Brain microvascular endothelial cell (primary cell): ENCODE data around the gene HS1BP3.

ENCODE experiments used
- DNase-seq: peaks from one replicate; pipeline ENCODE4 v3.0.0-alpha.2; 2020
- H3K27ac ChIP-seq: fragments of 250-450 bp; sonication (Bioruptor Pico); 2 replicates; pipeline ENCODE4 v1.5.1; 2020; ENCODE audit warnings: mild to moderate bottlenecking, moderate library complexity
- H3K27me3 ChIP-seq: fragments of 250-450 bp; sonication (Bioruptor Pico); replicated peaks from 2 replicates; pipeline ENCODE4 v1.5.1; 2020; ENCODE audit warnings: mild to moderate bottlenecking
- H3K36me3 ChIP-seq: fragments of 250-450 bp; sonication (Bioruptor Pico); replicated peaks from 2 replicates; pipeline ENCODE4 v1.5.1; 2020; ENCODE audit warnings: mild to moderate bottlenecking
- H3K4me3 ChIP-seq: 2 replicates; pipeline ENCODE4 v1.5.1; 2011; ENCODE audit warnings: low read depth, mild to moderate bottlenecking, control low read depth, low read length, moderate library complexity
- in situ Hi-C: cut with HindIII; loops from 2 replicates; pipeline ENCODE4 v1.10.0; 2017; ENCODE audit warnings: low sequenced_read_pairs, low pct_ligation_motif_present
- TF ChIP-seq, protein P1 (sequence below): IDR thresholded peaks from 2 replicates; pipeline ENCODE4 v1.5.1; 2011; ENCODE audit warnings: low read depth, mild to moderate bottlenecking, moderate library complexity, low read length, control low read depth, inconsistent platforms; ENCODE audit errors: missing control alignments

The HS1BP3 gene

DNA sequence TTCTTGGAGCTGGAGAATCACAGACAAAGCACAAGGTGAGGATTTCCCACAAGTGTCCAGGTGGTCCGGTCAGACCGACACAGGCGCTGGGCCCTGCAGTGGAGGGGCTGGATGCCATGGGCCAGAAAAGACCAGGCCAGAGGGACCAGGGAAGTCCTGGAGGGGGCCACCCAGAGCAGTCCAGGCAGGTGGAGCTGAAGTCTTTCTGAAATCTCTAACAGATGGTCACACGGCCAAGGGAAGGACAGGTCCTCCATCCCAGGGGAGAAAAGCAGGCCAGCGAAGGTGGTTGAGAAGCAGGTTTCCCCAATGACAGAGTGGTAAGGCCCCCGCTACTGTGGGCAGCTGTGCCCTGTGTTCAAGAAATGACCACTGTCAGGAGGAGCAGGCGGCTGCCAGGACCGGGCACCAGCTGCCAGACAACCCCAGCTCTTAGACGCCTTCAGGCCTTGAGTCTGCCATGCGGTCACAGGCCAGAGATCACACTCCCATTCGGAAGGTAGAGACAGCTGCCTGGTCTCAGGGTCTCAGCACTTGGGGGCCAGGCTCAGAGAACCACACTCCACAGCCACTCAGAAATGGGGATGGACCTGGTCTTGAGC is 25.9 kb downstream of the HS1BP3 start:
- no peak for DNase-seq
- H3K27me3 ChIP-seq = no peaks in the 10 kb centered on the region
- TF ChIP-seq, protein P1, sequence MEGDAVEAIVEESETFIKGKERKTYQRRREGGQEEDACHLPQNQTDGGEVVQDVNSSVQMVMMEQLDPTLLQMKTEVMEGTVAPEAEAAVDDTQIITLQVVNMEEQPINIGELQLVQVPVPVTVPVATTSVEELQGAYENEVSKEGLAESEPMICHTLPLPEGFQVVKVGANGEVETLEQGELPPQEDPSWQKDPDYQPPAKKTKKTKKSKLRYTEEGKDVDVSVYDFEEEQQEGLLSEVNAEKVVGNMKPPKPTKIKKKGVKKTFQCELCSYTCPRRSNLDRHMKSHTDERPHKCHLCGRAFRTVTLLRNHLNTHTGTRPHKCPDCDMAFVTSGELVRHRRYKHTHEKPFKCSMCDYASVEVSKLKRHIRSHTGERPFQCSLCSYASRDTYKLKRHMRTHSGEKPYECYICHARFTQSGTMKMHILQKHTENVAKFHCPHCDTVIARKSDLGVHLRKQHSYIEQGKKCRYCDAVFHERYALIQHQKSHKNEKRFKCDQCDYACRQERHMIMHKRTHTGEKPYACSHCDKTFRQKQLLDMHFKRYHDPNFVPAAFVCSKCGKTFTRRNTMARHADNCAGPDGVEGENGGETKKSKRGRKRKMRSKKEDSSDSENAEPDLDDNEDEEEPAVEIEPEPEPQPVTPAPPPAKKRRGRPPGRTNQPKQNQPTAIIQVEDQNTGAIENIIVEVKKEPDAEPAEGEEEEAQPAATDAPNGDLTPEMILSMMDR = no peak
- H3K36me3 ChIP-seq = no peaks in the 10 kb centered on the region
- no peak overlapping the region for H3K4me3 ChIP-seq
- no peak overlapping the region for H3K27ac ChIP-seq
- in situ Hi-C loops = loop anchor here (25.0 kb wide), 1 partner anchor 213 kb away; no protein-coding TSS in a partner anchor

DNA sequence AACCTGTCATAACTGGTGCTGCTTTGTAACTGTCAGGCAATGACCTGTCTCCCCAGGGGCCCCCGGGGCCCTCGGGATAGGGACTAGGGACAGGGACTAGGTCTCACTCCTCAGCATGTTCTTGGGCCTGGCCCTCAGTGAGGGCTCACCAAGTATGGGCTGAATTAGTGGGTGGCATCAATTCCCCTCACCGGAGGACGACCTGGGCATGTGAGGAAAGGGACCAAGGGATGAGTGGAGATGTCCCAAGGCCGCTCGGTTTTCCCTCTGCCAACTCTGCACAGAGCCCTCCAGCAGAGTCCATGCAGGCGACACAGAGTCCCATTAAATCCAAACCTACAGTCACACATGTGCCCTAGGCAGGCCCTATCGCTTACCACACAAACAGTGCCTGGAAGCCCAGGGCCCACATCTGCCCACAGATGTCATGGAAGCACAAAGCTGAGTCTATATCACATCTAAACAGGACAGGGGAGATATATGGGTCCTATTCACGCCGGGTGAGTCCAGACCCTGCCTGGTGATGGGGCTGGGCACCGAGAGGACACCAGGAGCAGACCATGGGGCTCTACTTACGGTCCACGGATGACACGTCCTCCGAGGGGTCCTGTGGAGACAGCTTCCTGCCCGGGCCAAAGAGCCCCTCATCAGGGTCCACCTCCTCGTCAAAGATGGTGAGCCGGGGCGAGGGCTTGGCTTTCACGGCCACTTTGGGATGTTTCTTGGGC is 26.6 kb downstream of the HS1BP3 start:
- DNase-seq = no peak
- Histone ChIP-seq H3K4me3 (no peak overlapping the region), H3K36me3 (no peaks in the 10 kb centered on the region), H3K27me3 (no peaks in the 10 kb centered on the region), H3K27ac (no peak overlapping the region)
- TF ChIP-seq, protein P1 = no peak
- in situ Hi-C loops = no loop called here

DNA sequence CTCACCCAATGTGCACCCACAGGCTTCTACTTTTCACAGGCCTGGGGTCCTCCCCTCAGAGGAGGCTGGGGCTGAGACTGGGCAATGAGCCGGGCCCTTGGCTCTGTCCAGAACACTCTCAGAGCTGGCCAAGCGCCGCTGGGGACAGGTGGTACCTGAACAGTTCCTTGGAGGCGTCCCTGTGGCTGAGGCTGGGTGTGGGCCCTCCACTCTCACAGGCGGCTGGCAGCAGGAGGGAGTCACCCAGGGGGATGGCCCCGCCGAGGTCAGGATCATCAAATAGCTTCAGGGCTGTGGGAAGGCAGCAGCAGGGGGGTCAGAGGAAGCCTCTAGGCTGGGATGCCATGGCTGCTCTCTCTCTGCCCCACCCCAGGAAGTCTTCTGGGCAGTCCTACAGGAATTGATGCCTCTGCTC is 27.1 kb downstream of the HS1BP3 start:
- in situ Hi-C loops = no loop called here
- Histone ChIP-seq H3K27me3 (no peaks in the 10 kb centered on the region), H3K36me3 (no peaks in the 10 kb centered on the region), H3K27ac (no peak overlapping the region), H3K4me3 (no peak overlapping the region)
- DNase-seq = no peak
- TF ChIP-seq, protein P1 = no peak

DNA sequence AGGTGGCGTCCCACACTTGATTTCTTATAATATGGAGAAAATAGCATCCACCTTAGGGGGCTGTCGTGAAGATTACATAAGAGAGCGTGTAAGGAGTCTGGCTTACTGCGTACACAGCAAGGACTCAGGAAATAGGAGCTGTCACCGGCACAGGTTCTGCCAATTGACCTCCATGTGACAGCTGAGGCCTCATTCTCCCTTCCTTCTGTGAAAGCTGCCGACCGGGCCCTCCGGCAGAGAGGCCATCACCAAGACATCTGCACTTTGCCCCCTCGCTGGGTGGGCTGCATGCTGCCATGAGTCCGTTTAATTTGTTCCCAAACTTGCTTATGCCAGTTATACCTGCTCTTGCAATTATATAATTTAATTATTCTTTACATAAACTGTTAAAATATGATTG is 27.7 kb downstream of the HS1BP3 start:
- H3K36me3 ChIP-seq = no peaks in the 10 kb centered on the region
- in situ Hi-C loops = no loop called here
- no peak overlapping the region for H3K4me3 ChIP-seq
- H3K27me3 ChIP-seq = no peaks in the 10 kb centered on the region
- H3K27ac ChIP-seq = no peak overlapping the region
- no peak for DNase-seq
- TF ChIP-seq, protein P1 = no peak

DNA sequence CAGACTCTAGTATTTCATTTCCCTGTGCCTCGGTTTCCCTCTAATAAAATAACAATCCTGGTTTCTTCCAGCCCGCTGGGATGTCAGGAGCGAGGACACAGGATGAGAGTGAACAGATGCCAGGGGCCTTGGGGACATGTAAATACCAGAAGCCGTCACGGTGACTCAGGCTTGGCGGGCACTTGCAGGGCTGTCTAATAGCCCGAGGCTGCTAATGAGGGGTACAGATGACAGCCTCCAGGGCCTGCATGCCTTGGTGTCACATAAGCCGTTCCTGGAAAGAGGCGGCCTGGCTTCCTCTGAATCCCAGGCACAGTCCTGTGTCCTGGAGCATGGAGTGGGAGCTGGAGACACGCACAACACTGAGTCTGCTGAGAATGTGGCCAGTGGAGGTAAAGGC is 28.2 kb downstream of the HS1BP3 start:
- Histone ChIP-seq H3K4me3 (no peak overlapping the region), H3K27me3 (no peaks in the 10 kb centered on the region), H3K36me3 (no peaks in the 10 kb centered on the region), H3K27ac (no peak overlapping the region)
- DNase-seq = no peak
- in situ Hi-C loops = no loop called here
- TF ChIP-seq, protein P1 = no peak
